Lower leg skin (tissue), 4 donors: ENCODE results near the gene LRRFIP1. TPM values are rescaled to one million over a fixed set of nuclear protein-coding genes. Genes with fewer than 3 reads are reported as not detected.

Experiments
- DNase-seq, 2 donors: peaks; one replicate each; pipeline ENCODE4 v3.0.0-alpha.2; 2019; ENCODE audit warnings: low spot score in 2 of 2
- H3K4me3 ChIP-seq: fragments of 200-600 bp; sonication (generic); 2 replicates; pipeline ENCODE4 v1.5.1; 2017; ENCODE audit warnings: mild to moderate bottlenecking, low read depth; ENCODE audit not compliant: poor library complexity, severe bottlenecking
- POLR2A ChIP-seq, 2 donors: fragments of 450-650 bp; IDR thresholded peaks; one replicate each; pipeline ENCODE4 v1.6.1; 2016 to 2017; ENCODE audit warnings: antibody characterized with exemption in 2 of 2, mild to moderate bottlenecking in 1 of 2, moderate library complexity in 1 of 2
- WGBS, 2 donors: methylation state at CpG; one replicate each; pipeline ENCODE4 v1.1.5; 2018; 5-methylcytosine and 5-hydroxymethylcytosine counted together
- intact Hi-C: fragments of 100-400 bp; cut with DNase I; formaldehyde crosslinking; loops from one replicate; pipeline ENCODE4 v1.15.0; 2023; ENCODE audit warnings: low total_unique reads
- total RNA-seq, 4 donors: library from RNA; depleted of rRNA; stranded (reverse); fragments of >200 nt; gene quantifications; one replicate each; pipeline ENCODE4 v1.1.0, GENCODE V29; 2016
- TF ChIP-seq, protein P1 (sequence below), 3 donors: fragments of 450-650 bp; IDR thresholded peaks; one replicate each; pipeline ENCODE4 v1.5.1; 2016; ENCODE audit warnings: antibody characterized with exemption in 3 of 3, mild to moderate bottlenecking in 3 of 3, moderate library complexity in 2 of 3

LRRFIP1 gene
- total RNA-seq, 4 donors from 2014 or later = 45.5 to 88.0 (median 67.5) TPM

DNA sequence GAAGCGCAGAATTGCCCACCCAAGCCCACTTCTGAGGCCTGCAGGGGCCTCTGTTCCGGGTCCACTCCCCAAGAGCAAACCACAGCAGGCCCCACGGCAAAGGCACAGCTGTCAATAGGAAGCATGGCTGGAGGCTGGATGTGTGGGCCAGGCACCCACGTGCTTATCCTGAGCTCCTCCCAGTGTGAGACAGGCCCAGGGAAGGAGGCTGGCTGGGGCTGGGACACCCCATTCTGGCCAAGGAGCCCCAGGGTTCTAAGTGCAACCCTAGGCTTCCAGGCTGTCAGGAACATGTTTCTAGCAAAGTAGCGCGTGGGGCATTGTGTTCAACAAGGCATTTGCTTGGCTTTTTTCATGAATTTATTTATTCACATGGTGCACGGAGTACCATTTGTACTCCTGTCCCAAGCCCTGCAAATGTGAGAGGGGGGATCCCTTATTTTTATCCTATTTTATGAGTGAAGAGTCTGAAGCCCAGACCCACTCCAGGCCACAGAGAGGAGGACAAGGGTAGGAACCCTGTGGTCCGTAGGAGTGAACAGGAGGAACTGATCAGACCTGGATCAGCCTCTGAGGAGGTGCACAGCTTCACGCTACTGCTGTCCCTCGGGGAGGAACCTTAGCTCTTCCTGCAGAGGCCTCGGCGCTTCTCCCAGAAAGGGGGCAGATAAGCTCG, 30.7 kb upstream of the LRRFIP1 start:
- no peak overlapping the region for H3K4me3 ChIP-seq
- 77 to 85% methylated on average over 11 to 13 of the region's 13 CpGs for WGBS, 2 donors
- DNase-seq = no peak
- intact Hi-C loops = loop anchor here (10.0 kb wide), 1 partner anchor 148 kb away; no protein-coding TSS in a partner anchor
- no peak for TF ChIP-seq POLR2A (IDR thresholded peaks at IDR 0.05)

DNA sequence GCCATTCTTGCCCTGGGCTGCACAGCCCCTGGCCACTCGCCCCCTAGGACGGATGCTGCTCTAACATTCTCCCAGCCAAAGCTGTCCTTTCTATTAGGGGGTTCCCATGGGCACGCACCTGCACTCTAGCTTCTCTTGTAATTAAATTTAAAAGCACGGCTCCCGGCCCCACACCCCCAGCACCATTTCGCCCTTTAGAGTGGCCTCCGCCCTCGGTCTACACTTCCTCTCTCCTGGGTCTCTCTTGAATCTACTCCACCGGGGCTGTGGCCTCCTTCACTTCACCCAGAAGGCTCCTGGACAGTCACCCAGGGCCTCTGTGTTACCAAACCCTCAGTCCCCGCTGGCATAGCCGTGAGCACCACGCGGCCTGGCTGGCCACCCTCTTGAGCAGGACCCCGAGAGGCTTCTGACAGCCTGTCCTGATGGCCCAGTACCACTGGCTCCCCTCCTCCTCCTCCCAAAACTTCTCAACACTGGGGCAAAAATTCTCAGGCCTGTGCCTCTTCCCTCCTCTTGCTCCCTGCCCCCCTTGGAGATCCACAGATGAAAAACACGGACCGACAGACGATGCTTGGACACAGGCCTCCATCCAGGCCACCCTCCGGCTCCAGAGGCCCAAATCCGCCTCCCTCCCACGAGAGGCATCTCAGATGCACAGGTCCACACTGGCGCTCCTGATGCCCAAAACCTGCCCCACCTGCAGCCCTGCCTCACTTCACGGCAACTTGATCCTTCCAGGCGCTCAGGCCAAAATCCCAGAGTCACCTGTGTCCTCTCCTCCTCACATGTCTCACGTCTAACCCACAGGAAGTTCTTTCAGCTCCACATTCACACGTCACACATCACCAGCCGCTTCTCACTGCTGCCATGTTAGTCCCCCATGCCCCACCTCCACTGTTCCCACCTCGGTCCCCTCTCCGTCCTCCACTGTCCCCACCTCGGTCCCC, 29.9 kb upstream of the LRRFIP1 start:
- TF ChIP-seq, protein P1, sequence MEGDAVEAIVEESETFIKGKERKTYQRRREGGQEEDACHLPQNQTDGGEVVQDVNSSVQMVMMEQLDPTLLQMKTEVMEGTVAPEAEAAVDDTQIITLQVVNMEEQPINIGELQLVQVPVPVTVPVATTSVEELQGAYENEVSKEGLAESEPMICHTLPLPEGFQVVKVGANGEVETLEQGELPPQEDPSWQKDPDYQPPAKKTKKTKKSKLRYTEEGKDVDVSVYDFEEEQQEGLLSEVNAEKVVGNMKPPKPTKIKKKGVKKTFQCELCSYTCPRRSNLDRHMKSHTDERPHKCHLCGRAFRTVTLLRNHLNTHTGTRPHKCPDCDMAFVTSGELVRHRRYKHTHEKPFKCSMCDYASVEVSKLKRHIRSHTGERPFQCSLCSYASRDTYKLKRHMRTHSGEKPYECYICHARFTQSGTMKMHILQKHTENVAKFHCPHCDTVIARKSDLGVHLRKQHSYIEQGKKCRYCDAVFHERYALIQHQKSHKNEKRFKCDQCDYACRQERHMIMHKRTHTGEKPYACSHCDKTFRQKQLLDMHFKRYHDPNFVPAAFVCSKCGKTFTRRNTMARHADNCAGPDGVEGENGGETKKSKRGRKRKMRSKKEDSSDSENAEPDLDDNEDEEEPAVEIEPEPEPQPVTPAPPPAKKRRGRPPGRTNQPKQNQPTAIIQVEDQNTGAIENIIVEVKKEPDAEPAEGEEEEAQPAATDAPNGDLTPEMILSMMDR (IDR thresholded peaks at IDR 0.05) = no peak
- no peak for TF ChIP-seq POLR2A (IDR thresholded peaks at IDR 0.05)
- intact Hi-C loops = loop anchor here (10.0 kb wide), 1 partner anchor 147 kb away; no protein-coding TSS in a partner anchor
- H3K4me3 ChIP-seq = no peak overlapping the region
- no peak for DNase-seq
- 91 to 93% methylated on average over 29 of the region's 29 CpGs for WGBS, 2 donors

DNA sequence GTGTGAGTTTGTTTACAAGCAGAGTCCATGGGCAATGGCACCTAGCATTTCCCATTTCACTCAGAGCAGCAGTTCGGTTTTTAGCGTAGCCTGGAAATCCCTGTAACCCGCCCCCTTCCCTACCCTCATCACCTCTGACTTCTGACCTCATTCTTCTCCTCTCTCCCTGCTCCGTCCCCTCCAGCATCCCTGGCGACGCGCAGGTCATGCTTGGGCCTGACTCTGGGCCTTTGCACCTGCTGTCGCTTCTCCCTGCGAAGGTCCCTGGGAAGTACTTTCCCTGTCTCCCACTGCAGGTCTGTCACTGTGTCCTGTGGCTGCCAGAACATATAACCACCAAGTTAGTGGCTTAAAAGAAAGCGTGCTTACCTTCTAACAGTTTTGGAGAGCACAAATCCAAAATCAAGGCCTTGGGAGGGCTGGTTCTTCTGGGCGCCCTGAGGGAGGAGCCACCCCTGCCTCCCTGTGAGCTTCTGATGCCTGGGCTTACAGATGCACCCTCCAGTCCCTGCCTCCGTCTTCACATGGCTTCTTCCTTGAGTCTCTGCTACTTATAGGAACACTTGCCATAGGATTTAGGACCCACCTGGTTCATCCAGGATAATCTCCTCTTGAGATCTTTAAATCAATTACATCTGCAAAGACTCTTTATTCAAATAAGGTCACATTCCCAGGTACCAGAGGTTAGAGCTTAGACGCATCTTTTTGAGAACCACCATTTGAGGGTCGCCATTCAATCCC, 28.7 kb upstream of the LRRFIP1 start:
- TF ChIP-seq, protein P1 (IDR thresholded peaks at IDR 0.05) = no peak
- no peak for TF ChIP-seq POLR2A (IDR thresholded peaks at IDR 0.05)
- intact Hi-C loops = loop anchor here (10.0 kb wide), 1 partner anchor 146 kb away; no protein-coding TSS in a partner anchor
- DNase-seq = no peak
- H3K4me3 ChIP-seq = no peak overlapping the region
- WGBS, 2 donors = 93 to 96% methylated on average over 14 of the region's 14 CpGs

DNA sequence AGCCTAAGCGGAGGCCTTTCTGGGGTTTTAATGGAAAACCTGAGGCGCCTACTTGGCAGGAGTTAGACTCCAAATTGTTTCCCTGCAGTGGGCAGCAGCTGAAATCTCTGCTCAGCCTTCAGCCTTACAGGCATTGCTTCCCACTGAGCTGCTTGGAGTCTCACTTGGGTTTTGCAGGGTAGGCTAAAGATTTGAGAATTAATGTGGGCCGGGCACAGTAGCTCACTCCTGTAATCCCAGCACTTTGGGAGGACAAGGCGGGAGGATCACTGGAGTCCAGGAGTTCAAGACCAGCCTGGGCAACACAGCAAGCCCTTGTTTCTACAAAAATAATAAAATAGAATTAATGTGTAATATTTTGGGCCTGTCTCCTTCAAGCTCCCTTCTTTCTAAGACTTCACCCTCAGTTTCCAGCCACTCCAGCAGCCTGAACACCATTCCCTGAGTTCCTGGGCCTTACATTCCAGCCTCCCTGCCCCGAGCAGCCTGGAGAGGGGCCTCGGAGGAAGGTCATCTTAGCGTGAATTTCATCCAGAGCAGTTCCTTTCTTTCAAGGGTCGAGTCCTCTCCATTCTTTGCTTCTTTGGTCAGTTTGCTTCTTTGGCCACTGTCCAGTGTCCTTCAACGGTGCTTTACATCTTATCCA, 27.8 kb upstream of the LRRFIP1 start:
- intact Hi-C loops = loop anchor here (10.0 kb wide), 1 partner anchor 145 kb away; no protein-coding TSS in a partner anchor
- WGBS, 2 donors = 79 to 83% methylated on average over 9 of the region's 9 CpGs

DNA sequence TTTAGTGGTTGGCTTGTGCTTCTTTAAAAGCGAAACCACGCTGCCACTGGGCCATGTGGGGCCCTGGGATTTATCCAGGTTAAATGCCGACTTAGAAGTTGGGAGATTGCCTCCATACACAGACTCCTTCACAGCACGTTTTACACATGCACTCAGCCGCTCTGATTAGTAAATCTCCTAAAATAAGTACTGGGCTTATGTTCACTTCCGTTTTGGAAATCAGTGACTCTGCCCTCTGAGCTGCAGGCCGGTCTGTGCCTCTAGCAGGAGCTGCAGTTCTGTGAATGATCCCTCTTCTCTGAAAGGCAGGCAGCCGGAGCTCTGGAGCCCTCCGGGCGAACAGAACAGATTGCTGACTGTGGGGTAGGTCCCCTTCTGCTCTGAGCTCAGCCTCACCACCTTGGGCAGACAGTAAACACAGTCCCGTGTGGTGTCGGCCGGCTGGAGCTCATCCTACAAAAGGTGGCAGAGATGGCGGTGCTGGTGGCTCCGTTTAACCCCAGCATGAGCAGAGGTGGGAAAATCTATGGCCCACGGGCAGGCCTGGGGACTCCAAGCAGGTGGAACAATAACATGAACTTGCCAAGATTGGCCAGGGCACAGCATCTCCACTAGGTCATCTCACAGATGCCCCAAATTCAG, 27.1 kb upstream of the LRRFIP1 start:
- 56 to 68% methylated on average over 15 to 16 of the region's 16 CpGs for WGBS, 2 donors
- peak in 1 of 2 donors; percentile 45 for DNase-seq
- TF ChIP-seq POLR2A (IDR thresholded peaks at IDR 0.05) = no peak
- intact Hi-C loops = no loop called here
- H3K4me3 ChIP-seq = no peak overlapping the region

More for the DNA sequence above, 27.8 kb upstream of the LRRFIP1 start:
- H3K4me3 ChIP-seq = no peak overlapping the region
- DNase-seq = no peak
- TF ChIP-seq POLR2A (IDR thresholded peaks at IDR 0.05) = no peak
- TF ChIP-seq, protein P1 (IDR thresholded peaks at IDR 0.05) = no peak
